Endothelial cell of umbilical vein (primary cell): ENCODE data around the gene SKIL.

ENCODE experiments used
- EZH2 ChIP-seq: IDR thresholded peaks from 2 replicates; pipeline ENCODE4 v1.6.1; 2012; ENCODE audit warnings: borderline replicate concordance, low read depth, mild to moderate bottlenecking, moderate library complexity, low read length, inconsistent platforms; ENCODE audit not compliant: severe bottlenecking
- GATA2 ChIP-seq: IDR thresholded peaks from 2 replicates; pipeline ENCODE4 v1.7.0; 2011; ENCODE audit warnings: low read depth, mild to moderate bottlenecking, moderate library complexity, mixed read lengths, low read length; ENCODE audit not compliant: insufficient read length, insufficient read depth
- POLR2A ChIP-seq: IDR thresholded peaks from 2 replicates; pipeline ENCODE4 v1.6.1; 2012; ENCODE audit warnings: low read depth, mild to moderate bottlenecking, control low read depth, low read length
- TF ChIP-seq, protein P1 (sequence below), 2 donors: IDR thresholded peaks; 1 replicate in 1 of 2; 2 replicates in 1 of 2; pipeline ENCODE4 v1.5.1; 2011; ENCODE audit warnings: low read length in 2 of 2, mild to moderate bottlenecking in 2 of 2, moderate library complexity in 2 of 2, control low read depth in 1 of 2, inconsistent platforms in 1 of 2, low read depth in 1 of 2; ENCODE audit not compliant: insufficient read depth in 1 of 2; ENCODE audit errors: extremely low read depth in 1 of 2

DNA sequence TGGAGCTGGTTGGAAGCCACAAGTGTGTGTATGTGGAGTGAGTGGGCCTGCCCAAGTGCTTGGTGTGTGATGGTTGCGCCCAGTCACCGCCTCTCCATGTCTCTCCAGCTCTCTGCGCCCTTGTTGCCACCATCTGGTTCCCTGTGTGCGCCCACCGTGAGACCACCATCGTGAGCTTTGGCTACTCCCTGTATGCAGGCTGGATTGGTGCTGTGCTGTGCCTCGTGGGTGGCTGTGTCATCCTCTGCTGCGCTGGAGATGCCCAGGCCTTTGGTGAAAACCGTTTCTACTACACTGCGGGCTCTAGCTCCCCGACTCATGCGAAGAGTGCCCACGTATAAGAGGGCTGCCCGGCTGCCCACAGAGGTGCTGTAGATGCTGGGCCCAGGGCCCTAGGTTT is 74.9 kb downstream of the SKIL start:
- TF ChIP-seq, protein P1, sequence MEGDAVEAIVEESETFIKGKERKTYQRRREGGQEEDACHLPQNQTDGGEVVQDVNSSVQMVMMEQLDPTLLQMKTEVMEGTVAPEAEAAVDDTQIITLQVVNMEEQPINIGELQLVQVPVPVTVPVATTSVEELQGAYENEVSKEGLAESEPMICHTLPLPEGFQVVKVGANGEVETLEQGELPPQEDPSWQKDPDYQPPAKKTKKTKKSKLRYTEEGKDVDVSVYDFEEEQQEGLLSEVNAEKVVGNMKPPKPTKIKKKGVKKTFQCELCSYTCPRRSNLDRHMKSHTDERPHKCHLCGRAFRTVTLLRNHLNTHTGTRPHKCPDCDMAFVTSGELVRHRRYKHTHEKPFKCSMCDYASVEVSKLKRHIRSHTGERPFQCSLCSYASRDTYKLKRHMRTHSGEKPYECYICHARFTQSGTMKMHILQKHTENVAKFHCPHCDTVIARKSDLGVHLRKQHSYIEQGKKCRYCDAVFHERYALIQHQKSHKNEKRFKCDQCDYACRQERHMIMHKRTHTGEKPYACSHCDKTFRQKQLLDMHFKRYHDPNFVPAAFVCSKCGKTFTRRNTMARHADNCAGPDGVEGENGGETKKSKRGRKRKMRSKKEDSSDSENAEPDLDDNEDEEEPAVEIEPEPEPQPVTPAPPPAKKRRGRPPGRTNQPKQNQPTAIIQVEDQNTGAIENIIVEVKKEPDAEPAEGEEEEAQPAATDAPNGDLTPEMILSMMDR (IDR thresholded peaks at IDR 0.05; ENCODE audit: extremely low read depth in 1 of 2, insufficient read depth in 1 of 2, low read depth in 1 of 2, low read length in 2 of 2): no peak
- no peak for TF ChIP-seq EZH2
- TF ChIP-seq GATA2: no peak
- no peak for TF ChIP-seq POLR2A
